ENCODE data around the gene PRDM15.

GRCh38 chr21:41821081-41821755, 57.9 kb downstream of the PRDM15 start:
- no peak for TF ChIP-seq CTCF (IDR thresholded peaks at IDR 0.05)
- TF ChIP-seq TCF7L2 (IDR thresholded peaks at IDR 0.05; ENCODE audit: low read depth, low read length): no peak
